Muscle of arm (tissue), 14 donors: Measurements from ENCODE around the gene ADSS1. TPM values are rescaled to one million over a fixed set of nuclear protein-coding genes. Genes with fewer than 3 reads are reported as not detected.

Source experiments
- DNase-seq: peaks from one replicate; pipeline ENCODE4 v3.0.0-alpha.2; 2013
- long read RNA-seq, 11 donors: transcript quantifications; one replicate each; lab custom pipeline, GENCODE V29; 2026
- polyA plus RNA-seq, 12 donors: library from polyadenylated mRNA; unstranded; fragments of 120-200 nt; gene quantifications; one replicate each; pipeline ENCODE4 v1.2.1, GENCODE V29; 2013; ENCODE audit not compliant: insufficient read length in 12 of 12

ADSS1 gene
- 10 to 100 TPM in 11 of 12 donors, not detected in 1; 23.0 to 88.2 (median 55.5) TPM for polyA plus RNA-seq
- long read RNA-seq, donor 1, partial matches to known transcripts: 0 of 8 reads
- long read RNA-seq, donor 1, other reads (novel, unspliced or antisense): 0 of 8 reads
- long read RNA-seq, donor 2, transcript ADSSL1-201 (13 exons, 1,766 nt): major isoform, 50 of 71 reads
- long read RNA-seq, donor 2, partial matches to known transcripts: 13 of 71 reads
- long read RNA-seq, donor 2, other reads (novel, unspliced or antisense): 0 of 71 reads
- long read RNA-seq, donor 3, transcript ADSSL1-209 (3 exons, 1,091 nt): minor isoform, 6 of 22 reads
- long read RNA-seq, donor 3, transcript ADSSL1-201 (13 exons, 1,766 nt): major isoform, 10 of 22 reads
- long read RNA-seq, donor 3, partial matches to known transcripts: 5 of 22 reads
- long read RNA-seq, donor 3, other reads (novel, unspliced or antisense): 0 of 22 reads
- long read RNA-seq, donor 4, transcript ADSSL1-201 (13 exons, 1,766 nt): major isoform, 16 of 25 reads
- long read RNA-seq, donor 4, partial matches to known transcripts: 5 of 25 reads
- long read RNA-seq, donor 4, other reads (novel, unspliced or antisense): 0 of 25 reads
- long read RNA-seq, donor 5, transcript ADSSL1-201 (13 exons, 1,766 nt): major isoform, 51 of 60 reads
- long read RNA-seq, donor 5, partial matches to known transcripts: 6 of 60 reads
- long read RNA-seq, donor 5, other reads (novel, unspliced or antisense): 0 of 60 reads
- long read RNA-seq, donor 6, transcript ADSSL1-201 (13 exons, 1,766 nt): major isoform, 13 of 27 reads
- long read RNA-seq, donor 6, transcript ADSSL1-209 (3 exons, 1,091 nt): minor isoform, 8 of 27 reads
- long read RNA-seq, donor 6, partial matches to known transcripts: 6 of 27 reads
- long read RNA-seq, donor 6, other reads (novel, unspliced or antisense): 0 of 27 reads
- long read RNA-seq, donor 7, transcript ADSSL1-201 (13 exons, 1,766 nt): major isoform, 14 of 19 reads
- long read RNA-seq, donor 7, partial matches to known transcripts: 0 of 19 reads
- long read RNA-seq, donor 7, other reads (novel, unspliced or antisense): 0 of 19 reads
- long read RNA-seq, donor 8, transcript ADSSL1-201 (13 exons, 1,766 nt): major isoform, 39 of 50 reads
- long read RNA-seq, donor 8, transcript ADSSL1-211 (2 exons, 2,025 nt): minor isoform, 6 of 50 reads
- long read RNA-seq, donor 8, partial matches to known transcripts: 0 of 50 reads
- long read RNA-seq, donor 8, other reads (novel, unspliced or antisense): 0 of 50 reads
- long read RNA-seq, donor 9, partial matches to known transcripts: 0 of 7 reads
- long read RNA-seq, donor 9, other reads (novel, unspliced or antisense): 0 of 7 reads
- long read RNA-seq, donor 10, transcript ADSSL1-201 (13 exons, 1,766 nt): major isoform, 29 of 43 reads
- long read RNA-seq, donor 10, transcript ADSSL1-209 (3 exons, 1,091 nt): minor isoform, 6 of 43 reads
- long read RNA-seq, donor 10, partial matches to known transcripts: 7 of 43 reads
- long read RNA-seq, donor 10, other reads (novel, unspliced or antisense): 0 of 43 reads
- long read RNA-seq, donor 11, transcript ADSSL1-201 (13 exons, 1,766 nt): major isoform, 12 of 15 reads
- long read RNA-seq, donor 11, partial matches to known transcripts: 0 of 15 reads
- long read RNA-seq, donor 11, other reads (novel, unspliced or antisense): 0 of 15 reads

DNA sequence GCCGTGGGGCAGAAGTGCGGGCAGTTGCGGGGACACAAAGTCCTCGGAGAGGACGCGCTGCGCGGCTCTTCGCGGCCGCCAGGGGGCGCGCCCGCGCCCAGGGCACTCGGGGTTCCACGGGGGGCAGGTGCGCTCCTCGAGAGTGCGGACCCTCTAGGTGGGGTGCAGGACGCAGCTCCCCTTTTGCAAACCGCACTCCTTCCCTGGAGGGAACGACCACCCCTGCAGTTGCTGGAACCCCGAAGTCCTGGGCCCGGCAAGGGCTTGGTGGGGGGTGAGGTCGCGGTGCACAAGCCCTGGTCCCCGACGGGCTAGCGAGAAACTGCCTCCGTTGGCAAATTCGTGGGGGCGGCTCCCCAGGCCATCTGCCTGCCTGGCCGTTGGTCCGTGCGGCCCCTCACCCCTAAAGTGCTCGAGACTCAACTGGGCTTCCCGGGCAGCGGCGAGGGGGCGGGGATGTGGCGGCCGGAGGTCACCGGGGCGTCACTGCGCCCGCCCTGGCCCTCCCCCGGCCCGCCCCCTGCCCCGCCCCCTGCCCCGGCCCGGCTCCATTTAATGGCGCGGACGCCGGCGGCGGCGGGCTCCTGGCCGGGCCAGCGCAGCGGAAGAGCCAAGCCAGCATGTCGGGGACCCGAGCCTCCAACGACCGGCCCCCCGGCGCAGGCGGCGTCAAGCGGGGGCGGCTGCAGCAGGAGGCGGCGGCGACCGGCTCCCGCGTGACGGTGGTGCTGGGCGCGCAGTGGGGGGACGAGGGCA lies at the start of gene ADSS1:
Gene ADSS1 (plus strand): TSS at position 579 of the 756 bp plus-strand sequence. CDS start 42 bp downstream, at position 621.
- DNase-seq: peak; percentile 45

- DNase-seq: no peak
Observed at GRCh38 chr14:104675447-104675846, 48.6 kb upstream of the ADSS1 start.

DNA sequence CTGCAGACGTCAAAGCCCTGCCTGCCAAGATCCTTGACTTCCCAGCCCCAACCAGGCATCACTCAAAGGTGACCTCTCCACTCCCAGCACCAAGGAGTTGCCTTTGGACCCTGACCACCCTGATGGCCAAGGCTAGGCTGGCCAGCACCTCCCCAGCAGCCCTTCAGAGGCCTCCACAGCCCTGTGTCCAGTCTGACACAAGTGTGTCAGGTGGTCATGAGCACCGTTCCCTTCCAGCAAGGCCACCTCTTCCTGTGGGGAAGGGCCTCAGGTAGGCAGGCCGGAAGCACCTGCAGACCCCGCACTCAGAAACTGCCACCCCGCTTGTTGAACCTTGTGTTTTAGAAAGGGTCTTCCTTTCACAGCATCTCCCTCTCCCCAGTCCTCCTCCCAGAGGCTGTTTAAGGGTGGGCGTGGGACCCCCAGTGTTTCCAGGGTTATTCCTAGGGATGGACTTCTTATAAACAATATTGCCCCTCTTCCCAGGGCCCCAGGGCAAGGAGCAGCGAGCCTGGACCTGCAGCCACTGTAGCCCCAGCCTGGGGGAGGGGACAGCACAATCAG lies 47.8 kb upstream of the ADSS1 start:
- no peak for DNase-seq

GRCh38 chr14:104676694-104677511 lies 47.1 kb upstream of the ADSS1 start:
- DNase-seq: no peak

DNA sequence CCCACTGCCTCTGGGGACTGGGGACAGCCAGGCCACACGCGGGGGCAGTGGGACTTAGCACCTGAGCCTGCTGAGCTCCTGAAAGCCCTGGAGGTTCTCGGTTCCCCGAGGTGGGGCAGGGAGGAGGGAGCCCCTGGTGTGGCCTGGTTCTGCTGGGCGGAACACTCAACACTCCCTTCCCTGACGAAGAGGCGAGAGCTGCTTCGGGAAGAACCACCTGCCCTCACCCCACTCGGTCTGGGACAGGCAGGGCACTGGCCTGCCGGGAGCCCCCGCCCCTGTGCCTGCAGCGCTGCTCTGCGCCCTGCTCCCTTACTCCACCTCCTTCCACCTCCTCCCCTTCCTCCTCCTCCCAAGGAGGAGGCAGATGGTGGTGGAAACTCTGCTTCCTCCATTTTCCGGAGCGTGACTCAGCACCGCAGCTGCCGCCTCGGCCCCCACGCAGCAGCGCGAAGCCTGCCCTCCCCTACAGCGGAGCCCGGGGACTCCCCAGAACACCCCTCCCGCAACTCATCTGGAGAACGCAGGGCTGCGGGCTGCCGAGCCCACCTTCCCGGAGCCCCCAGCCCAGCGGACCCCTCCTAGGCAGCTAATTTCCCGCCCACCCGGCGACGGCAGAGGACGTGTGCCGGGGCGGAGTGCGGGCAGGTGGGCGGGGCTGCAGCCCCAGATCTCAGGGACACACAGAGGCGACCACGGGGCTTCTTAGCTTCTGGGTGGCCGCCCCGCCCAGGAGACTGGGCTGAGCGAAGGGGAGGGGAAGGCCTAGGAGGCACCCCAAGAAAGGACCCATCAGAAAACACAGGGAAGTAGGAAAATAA lies 46.3 kb upstream of the ADSS1 start:
- peak; percentile 87 for DNase-seq

DNA sequence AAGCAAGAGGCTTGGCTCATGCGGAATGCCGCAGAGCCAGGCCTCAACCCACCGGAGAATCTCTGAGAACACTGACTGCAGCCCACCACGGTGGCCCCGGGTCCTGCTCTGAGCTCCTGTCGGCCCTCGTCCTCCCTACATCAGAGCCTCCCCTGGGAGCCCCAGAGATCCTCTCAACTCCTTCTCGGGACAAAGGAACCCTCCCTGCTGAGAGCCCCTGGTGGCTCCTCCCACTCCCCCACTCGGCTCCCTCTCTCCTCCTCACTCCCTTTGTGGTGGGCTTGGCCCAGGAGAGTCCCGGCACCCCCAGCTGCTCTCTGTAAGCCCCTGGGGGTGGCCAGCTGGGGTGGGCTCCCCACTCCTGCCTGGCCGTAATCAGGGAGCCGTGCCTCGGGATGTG lies 45.7 kb upstream of the ADSS1 start:
- DNase-seq: no peak

DNA sequence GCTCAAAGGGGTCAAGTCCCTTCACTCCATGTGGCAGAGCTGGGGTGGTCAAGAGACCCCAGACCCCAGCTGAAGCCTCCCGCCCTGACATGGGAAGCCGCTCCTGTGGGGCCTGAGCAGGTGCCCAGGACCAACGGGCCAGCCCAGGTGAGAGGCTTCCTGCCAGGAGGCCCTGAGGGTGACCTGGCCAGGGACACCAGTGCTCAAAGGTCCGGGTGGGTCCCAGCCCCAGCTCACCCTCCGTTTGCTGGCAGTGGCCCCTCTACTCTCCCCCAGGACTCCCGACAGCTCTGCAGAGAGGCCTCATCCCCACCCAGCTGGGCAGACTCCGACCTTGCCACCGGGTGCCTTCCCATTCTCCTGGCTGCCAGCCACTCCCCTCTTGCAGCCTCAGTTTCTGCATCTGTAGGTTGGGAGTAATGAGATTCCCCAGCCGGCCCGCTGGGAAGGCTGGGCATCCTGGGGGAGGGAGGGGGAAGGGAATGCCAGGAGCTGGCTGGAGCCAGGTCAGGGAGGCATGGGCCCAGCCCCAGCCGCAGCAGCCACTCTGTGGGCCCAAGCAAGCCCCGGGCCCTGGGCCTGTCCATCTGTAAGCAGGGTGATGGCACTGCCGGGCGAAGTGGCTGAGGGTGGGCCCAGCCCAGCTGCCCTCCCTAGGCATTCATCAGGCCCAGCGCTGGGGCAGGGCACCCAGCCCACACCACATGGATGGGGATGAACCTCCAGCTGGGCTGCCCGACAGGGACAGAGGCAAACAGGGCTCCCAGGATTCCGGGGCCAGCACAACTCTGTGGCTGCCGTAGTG lies 44.9 kb upstream of the ADSS1 start:
- no peak for DNase-seq

GRCh38 chr14:104680056-104680805 lies 43.8 kb upstream of the ADSS1 start:
- no peak for DNase-seq

DNA sequence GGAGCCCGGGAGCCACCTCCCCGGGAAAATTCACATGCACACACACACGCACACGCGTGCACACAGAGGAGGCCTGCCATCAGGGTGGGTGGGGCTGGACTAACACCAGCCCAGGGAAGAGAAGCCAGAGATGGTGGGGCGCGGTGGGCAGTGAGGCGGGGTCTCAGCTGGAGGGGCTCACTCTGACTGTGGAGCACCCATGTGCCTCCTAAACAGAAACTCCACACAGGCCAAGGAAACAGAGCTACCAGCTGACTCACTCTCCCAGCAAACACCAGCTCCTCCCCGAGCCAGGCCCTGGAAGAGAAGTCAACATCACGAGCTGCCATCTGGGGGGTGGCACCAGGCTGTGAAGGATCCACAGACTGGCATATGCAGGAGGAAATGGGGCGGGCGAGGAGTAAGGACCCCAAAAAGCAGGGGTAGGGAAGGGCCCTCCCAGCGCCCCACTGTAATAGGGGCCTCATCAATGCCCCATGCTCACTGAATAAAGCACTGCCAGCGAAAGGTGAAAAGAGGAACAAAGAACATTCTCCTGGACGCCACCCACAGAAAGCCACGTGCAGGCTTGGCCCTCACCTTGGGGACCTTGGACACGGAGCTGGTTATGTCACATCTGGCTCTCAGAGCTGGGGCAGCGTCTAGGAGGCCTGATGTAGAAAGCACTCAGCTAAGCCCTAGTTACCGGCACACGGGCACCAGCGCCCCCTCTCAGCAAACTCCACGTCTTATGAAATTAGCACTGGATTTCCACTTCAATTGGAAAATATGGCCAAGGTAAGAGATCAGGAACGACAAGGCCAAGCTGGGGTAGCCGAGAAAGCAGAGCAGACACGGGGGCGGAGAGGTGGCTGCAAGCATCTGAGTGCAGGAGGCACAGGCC lies 43.0 kb upstream of the ADSS1 start:
- no peak for DNase-seq

DNA sequence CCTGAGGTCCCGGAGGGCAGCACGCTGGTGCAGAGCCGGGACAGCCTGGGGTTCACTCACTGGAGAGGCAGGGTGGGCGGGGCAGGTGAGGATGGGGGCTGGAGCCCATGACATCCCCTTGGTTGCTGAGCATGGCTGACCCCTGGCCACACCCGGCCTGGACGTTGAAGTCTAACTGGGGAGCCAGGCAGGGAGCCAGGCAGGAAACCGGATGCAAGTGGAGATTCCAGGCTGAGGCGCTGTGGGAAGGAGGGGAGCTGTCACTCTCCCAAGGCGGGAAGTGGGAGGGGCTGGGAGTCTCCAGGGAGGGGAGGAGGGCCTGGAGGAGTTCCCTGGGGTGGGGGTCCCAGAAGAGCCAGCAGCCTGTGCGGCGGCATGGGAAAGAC lies 42.3 kb upstream of the ADSS1 start:
- DNase-seq: peak; percentile 88

DNA sequence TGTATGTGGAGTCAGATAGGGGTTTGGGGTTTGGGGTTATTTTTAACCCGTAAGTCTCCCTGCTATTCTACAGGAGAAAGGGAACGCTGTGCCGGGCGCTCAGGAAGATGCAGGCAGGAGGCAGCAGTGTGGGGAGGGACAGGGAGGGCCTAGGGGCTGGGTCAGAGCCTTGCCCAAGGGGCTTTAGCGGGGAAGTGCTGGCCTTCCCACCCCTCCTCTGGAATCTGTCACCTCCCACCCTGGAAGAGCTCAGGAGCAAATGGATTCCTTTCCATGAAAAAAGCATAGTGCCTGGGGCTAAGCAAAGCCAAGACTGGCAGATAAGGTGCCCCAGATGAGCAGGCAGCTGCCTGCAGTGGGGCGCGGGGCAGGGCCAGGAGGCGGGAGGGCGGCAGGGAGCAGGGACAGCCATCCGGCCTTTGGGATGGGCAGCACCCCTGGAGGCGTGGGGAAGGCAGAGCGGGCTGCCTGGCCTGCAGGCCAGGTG lies 41.9 kb upstream of the ADSS1 start:
- no peak for DNase-seq

- DNase-seq: no peak
Observed at GRCh38 chr14:104683653-104684448, 40.2 kb upstream of the ADSS1 start.

DNA sequence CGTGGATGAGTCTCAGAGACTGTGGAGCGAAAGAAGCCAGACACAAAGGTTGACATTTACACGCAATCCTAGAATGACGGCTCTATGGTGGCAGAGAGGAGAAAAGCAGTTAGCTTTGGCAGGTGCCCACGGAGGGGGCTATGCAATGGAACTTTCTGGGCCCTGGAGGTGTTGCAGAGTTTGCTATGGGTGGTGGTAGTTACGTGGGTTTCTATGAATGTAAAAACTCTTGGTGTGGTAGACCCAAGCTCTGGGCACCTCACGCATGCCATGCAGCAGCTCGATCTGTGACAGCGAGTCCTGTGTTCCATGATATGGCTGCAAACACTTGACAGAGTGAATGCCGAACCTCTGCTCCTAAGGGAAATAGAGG lies 39.6 kb upstream of the ADSS1 start:
- no peak for DNase-seq
